Stimulated activated CD8-positive, alpha-beta memory T cell treated with anti-CD3 and anti-CD28 coated beads, Interleukin-7, amount 100 ng/mL, for 48 hours (primary cell): ENCODE data around the gene SLU7.

Experiments used
- DNase-seq, 2 donors: peaks; one replicate each; pipeline ENCODE4 v3.0.0-alpha.2; 2020; ENCODE audit warnings: low read depth in 1 of 2; ENCODE audit errors: extremely low read depth in 1 of 2

The SLU7 gene

GRCh38 chr5:160369990-160370712 lies 48.7 kb downstream of the SLU7 start, which contains the start of gene C1QTNF2:
Gene C1QTNF2, minus strand, starts transcription at chr5:160370626. Its CDS starts 15,615 bp downstream, at chr5:160355011.
- DNase-seq: no peak

- DNase-seq: no peak
Measured at GRCh38 chr5:160367885-160368284, 51.0 kb downstream of the SLU7 start.

GRCh38 chr5:160367261-160367660 lies 51.6 kb downstream of the SLU7 start:
- no peak for DNase-seq

- no peak for DNase-seq
Measured at GRCh38 chr5:160366230-160366629, 52.7 kb downstream of the SLU7 start.

- no peak for DNase-seq
Measured at GRCh38 chr5:160363660-160364395, 55.1 kb downstream of the SLU7 start.

- no peak for DNase-seq
Measured at GRCh38 chr5:160363211-160363610, 55.7 kb downstream of the SLU7 start.

- no peak for DNase-seq
Measured at GRCh38 chr5:160361624-160362228, 57.2 kb downstream of the SLU7 start.

GRCh38 chr5:160360310-160360709 lies 58.6 kb downstream of the SLU7 start:
- no peak for DNase-seq

- no peak for DNase-seq
Measured at GRCh38 chr5:160359816-160360215, 59.1 kb downstream of the SLU7 start.

GRCh38 chr5:160359242-160359641 lies 59.6 kb downstream of the SLU7 start:
- DNase-seq: no peak

- no peak for DNase-seq
Measured at GRCh38 chr5:160357861-160358411, 60.9 kb downstream of the SLU7 start.

- no peak for DNase-seq
Measured at GRCh38 chr5:160357394-160357793, 61.5 kb downstream of the SLU7 start.

- DNase-seq: no peak
Measured at GRCh38 chr5:160356550-160357347, 62.1 kb downstream of the SLU7 start.

GRCh38 chr5:160354666-160355065 lies 64.2 kb downstream of the SLU7 start:
- no peak for DNase-seq

- no peak for DNase-seq
Measured at GRCh38 chr5:160353379-160353778, 65.5 kb downstream of the SLU7 start.

GRCh38 chr5:160352308-160352707 lies 66.6 kb downstream of the SLU7 start:
- no peak for DNase-seq
